Panc1 (cell line): ENCODE measurements around the gene CD8A.

Experiments
- REST ChIP-seq, 2 experiments: IDR thresholded peaks; 2 replicates each; pipeline ENCODE4 v1.6.1; 2011 to 2012; ENCODE audit warnings: low read depth in 2 of 2, control low read depth in 1 of 2, low read length in 1 of 2, mild to moderate bottlenecking in 1 of 2, moderate library complexity in 1 of 2; ENCODE audit not compliant: insufficient read depth in 1 of 2
- TCF7L2 ChIP-seq: IDR thresholded peaks from 2 replicates; pipeline ENCODE4 v1.6.1; 2011; ENCODE audit warnings: mild to moderate bottlenecking, low read depth, low read length, inconsistent platforms
- TF ChIP-seq, protein P1 (sequence below): fragments of 450-650 bp; IDR thresholded peaks from 2 replicates; pipeline ENCODE4 v1.5.1; 2017; ENCODE audit warnings: mild to moderate bottlenecking

- TF ChIP-seq REST (IDR thresholded peaks at IDR 0.05; ENCODE audit: insufficient read depth in 1 of 2, low read depth in 2 of 2, low read length in 1 of 2) = no peak
- TF ChIP-seq, protein P1, sequence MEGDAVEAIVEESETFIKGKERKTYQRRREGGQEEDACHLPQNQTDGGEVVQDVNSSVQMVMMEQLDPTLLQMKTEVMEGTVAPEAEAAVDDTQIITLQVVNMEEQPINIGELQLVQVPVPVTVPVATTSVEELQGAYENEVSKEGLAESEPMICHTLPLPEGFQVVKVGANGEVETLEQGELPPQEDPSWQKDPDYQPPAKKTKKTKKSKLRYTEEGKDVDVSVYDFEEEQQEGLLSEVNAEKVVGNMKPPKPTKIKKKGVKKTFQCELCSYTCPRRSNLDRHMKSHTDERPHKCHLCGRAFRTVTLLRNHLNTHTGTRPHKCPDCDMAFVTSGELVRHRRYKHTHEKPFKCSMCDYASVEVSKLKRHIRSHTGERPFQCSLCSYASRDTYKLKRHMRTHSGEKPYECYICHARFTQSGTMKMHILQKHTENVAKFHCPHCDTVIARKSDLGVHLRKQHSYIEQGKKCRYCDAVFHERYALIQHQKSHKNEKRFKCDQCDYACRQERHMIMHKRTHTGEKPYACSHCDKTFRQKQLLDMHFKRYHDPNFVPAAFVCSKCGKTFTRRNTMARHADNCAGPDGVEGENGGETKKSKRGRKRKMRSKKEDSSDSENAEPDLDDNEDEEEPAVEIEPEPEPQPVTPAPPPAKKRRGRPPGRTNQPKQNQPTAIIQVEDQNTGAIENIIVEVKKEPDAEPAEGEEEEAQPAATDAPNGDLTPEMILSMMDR = no peak
- TF ChIP-seq TCF7L2 = no peak
Observed at GRCh38 chr2:86783615-86784339, 6.9 kb downstream of the CD8A start.
